K562 (cell line): ENCODE results near the gene FGF21. TPM values are rescaled to one million over a fixed set of nuclear protein-coding genes. Genes with fewer than 3 reads are reported as not detected.

Experiments used
- ATF7 ChIP-seq: fragments of 450-650 bp; IDR thresholded peaks from 2 replicates; pipeline ENCODE4 v1.7.1; 2014; ENCODE audit warnings: mild to moderate bottlenecking, moderate library complexity
- CREB1 ChIP-seq, 2 experiments: sonication (generic) in 1 of 2; formaldehyde crosslinking in 1 of 2; IDR thresholded peaks; 2 replicates each; pipeline versions ENCODE4 v1.6.1 to v1.8.0; 2012 to 2022; ENCODE audit warnings: inconsistent platforms in 1 of 2, mild to moderate bottlenecking in 1 of 2, missing genetic modification reagents in 1 of 2, moderate library complexity in 1 of 2
- ETV1 ChIP-seq: fragments of 450-650 bp; conservative IDR thresholded peaks from 2 replicates; pipeline ENCODE4 v1.6.1; 2016; ENCODE audit warnings: missing genetic modification characterization, control low read depth, low read depth, missing compliant biosample characterization
- GABPA ChIP-seq: fragments of 200-800 bp; sonication (Bioruptor generic); conservative IDR thresholded peaks from 2 replicates; pipeline ENCODE4 v1.6.1; 2016; ENCODE audit warnings: low read depth, missing genetic modification characterization, missing compliant biosample characterization
- HNRNPH1 ChIP-seq: fragments of 200-400 bp; formaldehyde crosslinking; optimal IDR thresholded peaks from 2 replicates; pipeline ENCODE3; 2017; ENCODE audit warnings: low read depth, mild to moderate bottlenecking, low read length, moderate library complexity
- MEIS2 ChIP-seq: fragments of 450-650 bp; IDR thresholded peaks from 2 replicates; pipeline ENCODE4 v1.6.1; 2014; ENCODE audit warnings: mild to moderate bottlenecking; ENCODE audit not compliant: partially characterized antibody
- NCOR1 ChIP-seq: fragments of 450-650 bp; IDR thresholded peaks from 2 replicates; pipeline ENCODE4 v1.6.1; 2016; ENCODE audit warnings: mild to moderate bottlenecking, moderate library complexity
- POLR3A ChIP-seq: IDR thresholded peaks from 2 replicates; pipeline ENCODE4 v1.6.1; 2011; ENCODE audit warnings: borderline replicate concordance, mild to moderate bottlenecking, moderate library complexity; ENCODE audit not compliant: insufficient read length, insufficient read depth; ENCODE audit errors: extremely low read depth
- SAFB ChIP-seq: fragments of 200-400 bp; formaldehyde crosslinking; IDR thresholded peaks from 2 replicates; pipeline ENCODE4 v1.6.1; 2017; ENCODE audit warnings: low read depth, low read length, borderline replicate concordance
- SRF ChIP-seq, 2 experiments: fragments of 250-450, 450-650 bp in 1 of 2; sonication (Bioruptor Pico) in 1 of 2; sonication (generic) in 1 of 2; formaldehyde crosslinking; IDR thresholded peaks; 2 replicates each; pipeline versions ENCODE4 v1.5.0 to v1.5.1; 2020 to 2022; ENCODE audit warnings: mild to moderate bottlenecking in 1 of 2, missing genetic modification reagents in 1 of 2
- ZNF124 ChIP-seq: sonication (generic); formaldehyde crosslinking; IDR thresholded peaks from 2 replicates; pipeline ENCODE4 v1.8.1; 2022; ENCODE audit warnings: missing genetic modification reagents
- polyA plus RNA-seq, 8 experiments: library from polyadenylated mRNA; depleted of rRNA in 4 of 8; stranded (reverse) in 5 of 8; unstranded in 3 of 8; fragments of >200 nt; fragmentation: Nextera tagmentation in 2 of 8; fragmentation: Illumina TruSeq in 1 of 8; extraction: Ambion mirVana in 2 of 8; extraction: Trizol in 1 of 8; gene quantifications; 2 replicates each; pipeline versions ENCODE4 v1.2.1 to v1.2.3, GENCODE V29; 2011 to 2014; ENCODE audit warnings: inconsistent platforms in 1 of 8, missing spikeins in 1 of 8
- total RNA-seq, 7 experiments: library from RNA; depleted of rRNA in 6 of 7; stranded (reverse); fragments of >200 nt in 6 of 7; fragmentation: Illumina TruSeq in 2 of 7; extraction: Trizol in 2 of 7; gene quantifications; 2 replicates each; pipeline versions ENCODE4 v1.2.1 to v1.2.3, GENCODE V29; 2011 to 2021; ENCODE audit warnings: low replicate concordance in 1 of 7
- TF ChIP-seq, protein P1 (sequence below): fragments of 450-650 bp; formaldehyde crosslinking; IDR thresholded peaks from 2 replicates; pipeline ENCODE4 v1.4.0; 2020; ENCODE audit warnings: mild to moderate bottlenecking

Gene FGF21
- total and polyA plus RNA-seq, 9 of the 15 experiments (the other 6 are each of a cell fraction or from before 2014, with no cell fraction given), result 0.04 to 0.77 (median 0.09) TPM; not detected in 6

DNA sequence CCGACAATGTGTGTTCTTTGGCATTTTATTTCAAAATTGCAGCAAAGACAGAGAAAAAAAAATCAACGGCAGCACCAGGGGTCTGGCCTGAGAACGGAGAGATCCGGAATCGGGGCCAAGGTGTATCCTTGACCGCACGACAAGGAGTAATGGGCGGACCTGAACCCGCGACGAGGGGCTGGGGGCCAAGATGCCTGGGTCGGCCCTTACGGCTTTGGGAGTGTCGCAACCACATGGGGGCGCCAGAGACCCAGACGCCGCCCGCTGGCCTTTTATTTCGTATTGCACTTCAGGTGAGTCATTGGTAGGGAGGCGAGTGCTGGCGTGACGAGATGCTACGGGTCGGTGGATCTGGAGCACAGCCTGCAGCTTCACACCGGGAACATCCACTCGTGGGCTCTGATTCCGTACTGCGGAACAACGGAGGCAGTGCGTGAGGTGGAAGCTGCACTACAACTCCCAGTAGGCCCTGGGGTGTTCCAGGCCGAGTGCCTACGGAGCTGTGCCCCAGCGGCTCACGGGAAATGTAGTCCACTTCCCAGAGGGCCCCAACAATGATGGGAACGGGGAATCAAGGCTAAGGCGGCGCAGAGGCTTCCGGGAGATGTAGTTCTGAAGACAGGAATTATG lies 39.8 kb downstream of the FGF21 start (continued):
- TF ChIP-seq NCOR1 (no peak), SRF (CRISPR knock-in tag; IDR thresholded peaks at IDR 0.05) (no peak), ZNF124 (CRISPR knock-in tag) (no peak), POLR3A (no peak), GABPA (tag) (peak; percentile 77), ETV1 (no peak), CREB1 (IDR thresholded peaks at IDR 0.05) (peak; percentile 75), CREB1 (CRISPR knock-in tag; IDR thresholded peaks at IDR 0.05) (peak; percentile 77), SAFB (peak; percentile 82; the same call in 1 of the 2 replicates), ATF7 (peak; percentile 85), HNRNPH1 (no peak), MEIS2 (no peak)
- TF ChIP-seq, protein P1, sequence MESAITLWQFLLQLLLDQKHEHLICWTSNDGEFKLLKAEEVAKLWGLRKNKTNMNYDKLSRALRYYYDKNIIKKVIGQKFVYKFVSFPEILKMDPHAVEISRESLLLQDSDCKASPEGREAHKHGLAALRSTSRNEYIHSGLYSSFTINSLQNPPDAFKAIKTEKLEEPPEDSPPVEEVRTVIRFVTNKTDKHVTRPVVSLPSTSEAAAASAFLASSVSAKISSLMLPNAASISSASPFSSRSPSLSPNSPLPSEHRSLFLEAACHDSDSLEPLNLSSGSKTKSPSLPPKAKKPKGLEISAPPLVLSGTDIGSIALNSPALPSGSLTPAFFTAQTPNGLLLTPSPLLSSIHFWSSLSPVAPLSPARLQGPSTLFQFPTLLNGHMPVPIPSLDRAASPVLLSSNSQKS (CRISPR knock-in tag), result no peak
